NCI-H345 treated with DMSO at 0.1 percent for 48 hours (cell line): ENCODE measurements around the gene JMJD4.
A peak's percentile ranks its signal among the peaks of the same experiment; 100 is the strongest.

ENCODE experiments used
- DNase-seq: peaks from one replicate; lab custom pipeline; 2025; ENCODE audit not compliant: unreplicated experiment; lab: John Stamatoyannopoulos, UW

JMJD4 gene

GRCh38 chr1:227753999-227754711 lies 19.1 kb upstream of the JMJD4 start:
- DNase-seq: no peak

DNA sequence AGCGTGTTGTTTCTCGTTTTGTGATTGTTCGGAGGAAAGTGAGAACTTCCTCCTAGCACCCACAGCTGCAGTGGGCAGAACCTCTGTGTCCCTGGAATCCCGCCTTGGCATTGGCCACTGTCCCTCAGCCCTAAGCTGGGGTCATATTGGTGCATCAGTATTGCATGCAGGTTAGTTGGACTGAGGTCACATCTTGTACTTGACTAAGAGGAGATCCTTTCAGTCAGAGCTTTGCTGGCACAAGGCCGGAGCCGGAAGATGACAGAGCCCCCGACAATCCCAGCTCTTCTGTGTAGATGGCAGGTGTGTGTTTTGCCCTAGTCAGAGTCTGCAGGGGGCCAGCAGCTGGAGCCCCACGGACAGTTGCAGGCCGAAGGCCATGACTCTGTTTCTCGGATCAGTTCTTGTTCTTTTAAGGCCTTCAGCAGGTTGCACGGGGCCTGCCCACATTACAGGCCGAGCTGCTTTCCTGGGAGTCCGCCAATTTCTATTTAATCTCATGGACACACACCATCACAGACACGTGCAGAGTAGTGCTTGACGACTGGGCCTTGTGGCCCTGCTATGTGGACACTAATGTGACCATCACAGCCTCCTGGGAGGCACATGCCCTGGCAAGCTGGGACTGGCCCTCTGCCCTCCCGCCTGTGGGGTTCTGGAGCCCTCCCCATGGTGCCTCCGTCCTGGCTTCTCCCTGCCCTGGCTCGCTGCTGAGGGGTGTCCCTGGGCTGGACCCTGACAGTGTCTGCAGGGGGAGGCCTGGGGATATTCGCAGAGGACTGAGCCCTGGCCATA lies 15.0 kb upstream of the JMJD4 start:
- no peak for DNase-seq

- DNase-seq: no peak
Observed at GRCh38 chr1:227749225-227749624, 14.1 kb upstream of the JMJD4 start.

DNA sequence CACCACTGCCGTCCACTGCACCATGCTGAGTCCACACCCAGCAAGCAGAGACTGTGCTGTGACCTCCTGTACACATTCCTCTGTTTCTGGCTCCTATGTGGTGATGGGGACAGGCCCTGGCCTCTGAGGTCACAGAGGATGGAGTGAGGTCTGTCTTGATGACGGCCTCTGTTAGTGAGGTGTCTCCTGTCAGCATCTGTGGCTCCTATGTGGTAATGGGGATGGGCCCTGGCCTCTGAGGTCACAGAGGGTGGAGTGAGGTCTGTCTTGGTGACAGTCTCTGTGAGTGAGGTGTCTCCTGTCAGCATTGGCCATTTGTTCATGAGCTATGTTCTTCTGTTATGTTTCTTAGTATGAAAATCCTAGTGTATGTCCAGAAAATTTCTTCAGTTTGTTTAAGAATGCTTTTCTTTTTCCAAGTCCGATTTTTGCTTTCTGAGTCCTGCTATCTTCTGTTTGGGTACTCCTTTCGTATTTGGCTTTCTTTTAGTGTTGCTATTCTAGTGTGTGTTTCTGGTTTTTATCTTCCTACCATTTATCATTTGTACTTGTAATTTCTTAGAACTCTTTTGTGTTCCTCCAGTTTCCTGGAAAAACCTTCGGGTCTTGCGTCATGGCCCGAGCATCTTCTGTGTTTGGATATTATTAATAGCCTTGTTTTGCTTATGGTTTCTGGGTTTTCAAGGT lies 13.5 kb upstream of the JMJD4 start:
- DNase-seq: no peak

DNA sequence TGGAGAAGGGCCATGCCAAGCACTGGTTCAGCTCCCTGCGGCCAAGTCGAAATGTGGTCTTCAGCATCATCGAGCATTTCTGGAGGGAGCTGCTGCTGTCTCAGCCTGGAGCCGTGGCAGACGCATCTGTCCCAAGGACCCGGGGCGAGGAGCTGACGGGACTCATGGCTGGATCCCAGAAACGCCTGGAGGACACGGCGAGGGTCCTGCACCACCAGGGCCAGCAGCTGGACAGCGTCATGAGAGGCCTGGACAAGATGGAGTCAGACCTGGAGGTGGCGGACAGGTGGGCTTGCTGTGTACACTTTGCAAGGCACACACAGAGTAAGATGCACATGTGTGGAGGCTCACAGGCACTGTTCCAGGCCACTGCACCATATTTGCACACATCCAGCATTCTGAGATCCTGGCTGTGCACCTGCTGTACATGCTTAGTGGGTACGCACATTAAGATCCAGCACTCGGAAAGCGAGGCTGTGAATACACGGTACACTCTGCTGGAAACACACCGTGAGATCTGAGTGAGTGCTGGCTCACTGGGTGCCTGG lies 12.9 kb upstream of the JMJD4 start:
- no peak for DNase-seq

GRCh38 chr1:227747382-227747781 lies 12.3 kb upstream of the JMJD4 start:
- DNase-seq: no peak

GRCh38 chr1:227746676-227747075 lies 11.6 kb upstream of the JMJD4 start:
- DNase-seq: no peak

- no peak for DNase-seq
Observed at GRCh38 chr1:227745568-227746265, 10.6 kb upstream of the JMJD4 start.

DNA sequence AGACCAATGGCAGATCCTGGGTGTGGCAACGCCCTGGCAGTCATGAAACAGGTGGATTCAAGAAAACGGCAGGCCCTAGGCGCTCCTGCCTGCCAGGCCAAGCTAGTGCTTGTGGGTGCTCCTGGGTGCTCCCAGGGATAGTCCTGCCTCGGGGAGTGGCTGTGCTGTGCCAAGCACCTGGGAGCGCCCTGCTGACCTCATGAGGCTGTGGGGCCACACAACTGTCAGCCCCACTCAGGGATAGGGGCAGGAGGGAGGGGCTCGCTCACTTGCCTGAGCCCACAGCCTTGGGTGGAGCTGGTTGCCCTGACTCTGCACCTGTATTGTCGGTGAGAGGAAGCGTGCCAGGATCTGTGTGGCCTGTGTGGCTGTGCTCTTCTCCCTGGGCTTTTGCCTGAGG lies 9.6 kb upstream of the JMJD4 start:
- DNase-seq: no peak

GRCh38 chr1:227742738-227743715 lies 7.9 kb upstream of the JMJD4 start:
- DNase-seq: no peak

- DNase-seq: no peak
Observed at GRCh38 chr1:227741166-227741870, 6.2 kb upstream of the JMJD4 start.

GRCh38 chr1:227740401-227740960 lies 5.4 kb upstream of the JMJD4 start:
- no peak for DNase-seq

GRCh38 chr1:227739636-227740035 lies 4.5 kb upstream of the JMJD4 start:
- DNase-seq: no peak

DNA sequence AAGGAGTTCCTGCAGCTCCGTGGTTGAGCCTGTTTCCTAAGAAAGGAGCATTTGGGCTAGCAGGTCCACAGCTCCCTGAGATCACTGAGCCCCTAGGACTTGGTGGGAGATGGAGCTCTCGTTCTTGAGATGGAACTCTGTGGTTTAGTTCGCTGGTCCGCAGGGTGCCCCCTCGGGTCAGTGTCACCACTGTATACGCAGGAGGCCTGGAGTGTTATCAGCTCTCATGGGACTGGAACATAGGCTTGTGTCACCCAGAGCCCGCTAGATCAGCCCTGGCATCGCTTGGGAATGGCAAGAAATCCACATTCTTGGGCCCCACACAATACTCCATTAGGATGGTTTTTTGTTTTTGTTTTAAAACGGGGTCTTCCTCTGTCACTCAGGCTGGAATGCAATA lies 3.7 kb upstream of the JMJD4 start:
- no peak for DNase-seq

- DNase-seq: no peak
Observed at GRCh38 chr1:227736814-227737432, 1.8 kb upstream of the JMJD4 start.

DNA sequence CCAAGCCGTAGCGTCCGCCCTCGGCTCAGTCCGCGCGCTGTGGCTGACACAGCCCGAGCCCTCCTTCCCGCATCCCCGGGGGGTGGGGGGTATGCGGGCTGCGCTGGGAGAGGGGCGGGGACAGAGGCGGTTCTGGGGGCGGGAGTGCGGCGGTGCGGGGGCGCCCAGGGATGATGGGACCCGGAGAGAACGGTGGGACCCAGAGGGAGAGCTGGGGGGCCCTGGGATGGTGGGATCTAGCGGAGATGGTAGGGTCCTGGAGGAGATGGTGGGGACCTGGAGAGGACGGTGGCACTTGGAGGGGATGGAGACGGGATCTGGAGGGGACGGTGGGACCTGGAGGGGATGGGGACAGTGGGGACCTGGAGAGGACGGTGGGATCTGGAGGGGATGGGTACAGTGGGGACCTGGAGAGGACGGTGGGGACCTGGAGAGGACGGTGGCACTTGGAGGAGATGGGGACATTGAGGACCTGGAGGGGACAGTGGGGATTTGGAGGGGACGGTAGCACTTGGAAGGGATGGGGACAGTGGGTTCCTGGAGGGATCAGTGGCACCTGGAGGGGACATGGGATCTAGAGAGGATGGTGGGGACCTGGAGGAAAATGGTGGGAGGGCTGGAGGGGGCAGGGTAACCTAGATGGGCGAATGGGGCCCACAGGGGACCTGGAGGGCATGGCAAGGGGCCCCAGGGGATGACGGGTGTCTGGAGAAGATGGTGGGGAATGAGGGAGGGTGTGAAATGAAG lies 610 bp upstream of the JMJD4 start:
- DNase-seq: no peak

DNA sequence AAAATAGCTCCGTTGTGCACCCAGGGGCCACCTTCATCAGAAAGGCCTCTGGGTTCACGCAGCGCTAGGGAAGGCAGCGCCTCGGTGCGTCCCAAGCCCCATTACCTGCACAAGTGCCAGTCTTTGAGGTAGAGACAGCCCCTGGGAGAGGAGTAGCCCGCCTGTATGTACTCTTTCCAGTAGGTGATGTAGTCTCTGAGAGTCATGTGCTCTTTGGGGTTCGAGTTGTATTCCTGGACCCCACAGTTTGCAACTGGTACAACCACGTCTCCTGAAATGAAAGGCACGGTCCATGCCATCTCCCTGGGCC lies 601 bp downstream of the JMJD4 start:
- DNase-seq: peak; percentile 32
